Left ventricle myocardium inferior (tissue), 1 donor: Measurements from ENCODE around the gene WDR54. TPM values are rescaled to one million over a fixed set of nuclear protein-coding genes. Genes with fewer than 3 reads are reported as not detected.

Experiments used
- DNase-seq: peaks from one replicate; pipeline ENCODE4 v3.0.0-alpha.2; 2020
- H3K27ac ChIP-seq: fragments of 200-600 bp; replicated peaks from 2 replicates; pipeline ENCODE4 v1.8.0; 2021
- H3K27me3 ChIP-seq: fragments of 200-600 bp; 2 replicates; pipeline ENCODE4 v1.8.0; 2021; ENCODE audit warnings: low read depth
- H3K36me3 ChIP-seq: fragments of 200-600 bp; 2 replicates; pipeline ENCODE4 v1.8.0; 2021
- H3K4me1 ChIP-seq: fragments of 200-600 bp; 2 replicates; pipeline ENCODE4 v1.8.0; 2021
- H3K4me3 ChIP-seq: fragments of 200-600 bp; 2 replicates; pipeline ENCODE4 v1.8.0; 2021; ENCODE audit warnings: mild to moderate bottlenecking, moderate library complexity
- H3K9me3 ChIP-seq: fragments of 200-600 bp; replicated peaks from 2 replicates; pipeline ENCODE4 v1.8.0; 2021
- CTCF ChIP-seq: fragments of 200-600 bp; IDR thresholded peaks from 2 replicates; pipeline ENCODE4 v1.8.0; 2021; ENCODE audit warnings: antibody characterized with exemption, mild to moderate bottlenecking, borderline replicate concordance
- intact Hi-C: fragments of 100-400 bp; cut with micrococcal nuclease; formaldehyde crosslinking; loops from one replicate; pipeline ENCODE4 v1.11.0; 2022
- total RNA-seq: library from RNA; stranded (reverse); fragmentation: NEBNext Ultra II Directional; extraction: Animal tissue kit (Norgen Biotek cat#: 25700); gene quantifications from one replicate; pipeline ENCODE4 v1.2.1, GENCODE V29; 2021
- donor health status: DM: no; HTN: yes; CAD: no; lungs with severe emphysema.

Gene WDR54
- total RNA-seq, 1 donor from 2014 or later: 2.9 TPM

- intact Hi-C loops: no loop called here
- no peaks in the 10 kb centered on the region for H3K27me3 ChIP-seq
- no peak for TF ChIP-seq CTCF
- peaks cover 16% of the 10 kb centered on the region for H3K4me1 ChIP-seq
- no peak overlapping the region for H3K4me3 ChIP-seq
- H3K9me3 ChIP-seq: no peaks in the 10 kb centered on the region
- H3K36me3 ChIP-seq: peaks cover 44% of the 10 kb centered on the region
- H3K27ac ChIP-seq: no peak overlapping the region
- no peak for DNase-seq
These were observed 2.8 kb downstream of the WDR54 start for GRCh38 chr2:74424139-74424992.

- no peak for TF ChIP-seq CTCF
- no peak for DNase-seq
- intact Hi-C loops: no loop called here
- H3K9me3 ChIP-seq: no peaks in the 10 kb centered on the region
- peaks cover 50% of the 10 kb centered on the region for H3K36me3 ChIP-seq
- peaks cover 16% of the 10 kb centered on the region for H3K4me1 ChIP-seq
- H3K27ac ChIP-seq: no peak overlapping the region
- no peak overlapping the region for H3K4me3 ChIP-seq
- H3K27me3 ChIP-seq: no peaks in the 10 kb centered on the region
These were observed 3.5 kb downstream of the WDR54 start for GRCh38 chr2:74424995-74425406.

DNA sequence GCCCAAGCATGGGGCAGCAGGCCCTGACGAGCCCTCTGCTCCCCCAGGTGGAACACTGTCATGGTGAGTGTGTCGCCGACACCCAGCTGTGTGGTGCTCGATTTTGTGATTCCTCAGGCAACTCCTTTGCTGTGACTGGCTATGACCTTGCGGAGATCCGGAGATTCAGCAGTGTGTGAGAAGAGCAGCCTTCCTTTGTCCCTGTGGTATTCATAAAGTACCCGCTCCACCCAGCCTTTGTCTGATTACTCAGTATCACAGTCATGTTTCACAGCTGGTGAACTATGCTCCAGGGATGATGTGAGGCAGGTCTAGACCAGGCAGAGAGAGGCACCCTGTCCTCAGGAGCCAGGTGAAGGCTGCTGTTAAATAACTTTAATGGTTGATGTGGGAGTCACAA, 4.0 kb downstream of the WDR54 start:
- H3K9me3 ChIP-seq: no peaks in the 10 kb centered on the region
- intact Hi-C loops: no loop called here
- peaks cover 16% of the 10 kb centered on the region for H3K4me1 ChIP-seq
- H3K36me3 ChIP-seq: peaks cover 55% of the 10 kb centered on the region
- no peaks in the 10 kb centered on the region for H3K27me3 ChIP-seq
- no peak for TF ChIP-seq CTCF
- no peak overlapping the region for H3K4me3 ChIP-seq
- no peak for DNase-seq
- H3K27ac ChIP-seq: no peak overlapping the region

DNA sequence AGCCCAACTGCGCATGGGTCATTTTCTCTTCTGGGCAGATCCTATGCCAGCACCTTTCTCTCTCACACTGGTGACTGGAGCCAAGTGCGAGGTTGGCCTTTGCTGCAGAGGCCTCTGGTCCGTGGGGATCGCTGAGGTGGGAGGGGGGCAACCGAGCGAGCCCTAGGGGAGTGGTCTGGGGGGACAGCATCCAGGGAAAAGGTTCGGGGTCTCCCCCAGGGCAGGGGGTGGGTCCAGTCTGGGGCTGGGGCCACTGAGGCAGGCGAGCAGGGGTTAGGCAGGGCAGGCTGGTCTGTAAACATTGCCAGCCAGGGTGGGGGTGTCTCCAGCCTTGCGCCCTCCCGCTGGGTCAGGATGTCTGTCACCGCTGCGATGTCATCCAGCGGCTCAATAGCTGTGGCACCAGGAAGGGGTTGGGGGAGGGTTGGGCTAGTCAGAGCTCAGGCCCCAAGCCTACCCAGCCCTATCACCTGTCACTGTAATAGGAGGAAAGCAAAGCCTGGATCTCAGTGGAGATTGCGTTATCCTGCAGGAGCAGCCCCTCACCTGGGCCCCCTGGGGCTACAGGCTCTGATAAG, 4.7 kb downstream of the WDR54 start:
- Histone ChIP-seq H3K27me3 (no peaks in the 10 kb centered on the region), H3K27ac (no peak overlapping the region), H3K4me3 (no peak overlapping the region), H3K9me3 (no peaks in the 10 kb centered on the region), H3K36me3 (peaks cover 63% of the 10 kb centered on the region), H3K4me1 (peaks cover 10% of the 10 kb centered on the region)
- DNase-seq: no peak
- no peak for TF ChIP-seq CTCF
- intact Hi-C loops: no loop called here

GRCh38 chr2:74427551-74427950, 6.0 kb downstream of the WDR54 start:
- no peak for TF ChIP-seq CTCF
- no peak for DNase-seq
- intact Hi-C loops: no loop called here
- Histone ChIP-seq H3K9me3 (no peaks in the 10 kb centered on the region), H3K27ac (no peak overlapping the region), H3K27me3 (no peaks in the 10 kb centered on the region), H3K4me3 (no peak overlapping the region), H3K36me3 (peaks cover 74% of the 10 kb centered on the region), H3K4me1 (no peaks in the 10 kb centered on the region)
